Fibroblast of villous mesenchyme (primary cell): Measurements from ENCODE around the gene MKLN1. TPM values are rescaled to one million over a fixed set of nuclear protein-coding genes. Genes with fewer than 3 reads are reported as not detected.

ENCODE experiments used
- DNase-seq: peaks from one replicate; pipeline ENCODE4 v3.0.0-alpha.2; 2010; ENCODE audit warnings: low read depth
- H3K4me3 ChIP-seq: 2 replicates; pipeline ENCODE4 v1.5.1; 2011; ENCODE audit warnings: low read depth, mild to moderate bottlenecking, low read length
- CTCF ChIP-seq: IDR thresholded peaks from 2 replicates; pipeline ENCODE4 v1.5.1; 2012; ENCODE audit warnings: low read depth, mild to moderate bottlenecking, low read length; ENCODE audit not compliant: insufficient read depth
- total RNA-seq: library from RNA; depleted of rRNA; stranded (reverse); fragments of >200 nt; gene quantifications from 2 replicates; pipeline ENCODE4 v1.2.3, GENCODE V29; 2012

Gene MKLN1
- total RNA-seq, 1 donor: 72.5 TPM

- no peak overlapping the region for H3K4me3 ChIP-seq
- DNase-seq: no peak
- no peak for TF ChIP-seq CTCF
Observed at GRCh38 chr7:131486346-131486745, 158.7 kb downstream of the MKLN1 start.

GRCh38 chr7:131487217-131487616 is 159.5 kb downstream of the MKLN1 start:
- DNase-seq: no peak
- no peak overlapping the region for H3K4me3 ChIP-seq
- TF ChIP-seq CTCF: no peak

GRCh38 chr7:131488361-131488760 is 160.7 kb downstream of the MKLN1 start:
- H3K4me3 ChIP-seq: no peak overlapping the region
- peak; percentile 40 for TF ChIP-seq CTCF
- no peak for DNase-seq

GRCh38 chr7:131489196-131489595 is 161.5 kb downstream of the MKLN1 start:
- TF ChIP-seq CTCF: no peak
- no peak overlapping the region for H3K4me3 ChIP-seq
- no peak for DNase-seq

GRCh38 chr7:131489881-131490280 is 162.2 kb downstream of the MKLN1 start:
- H3K4me3 ChIP-seq: no peak overlapping the region
- no peak for DNase-seq
- no peak for TF ChIP-seq CTCF

GRCh38 chr7:131493081-131493480 is 165.4 kb downstream of the MKLN1 start:
- TF ChIP-seq CTCF: no peak
- DNase-seq: no peak
- H3K4me3 ChIP-seq: no peak overlapping the region

- H3K4me3 ChIP-seq: no peak overlapping the region
- DNase-seq: no peak
- no peak for TF ChIP-seq CTCF
Observed at GRCh38 chr7:131493581-131493980, 165.9 kb downstream of the MKLN1 start.
